Measurements from ENCODE around the gene ZC3H18. TPM values are rescaled to one million over a fixed set of nuclear protein-coding genes. Genes with fewer than 3 reads are reported as not detected.

Gene ZC3H18
- total RNA-seq, 1 donor from 2014 or later, result 49.3 TPM

DNA sequence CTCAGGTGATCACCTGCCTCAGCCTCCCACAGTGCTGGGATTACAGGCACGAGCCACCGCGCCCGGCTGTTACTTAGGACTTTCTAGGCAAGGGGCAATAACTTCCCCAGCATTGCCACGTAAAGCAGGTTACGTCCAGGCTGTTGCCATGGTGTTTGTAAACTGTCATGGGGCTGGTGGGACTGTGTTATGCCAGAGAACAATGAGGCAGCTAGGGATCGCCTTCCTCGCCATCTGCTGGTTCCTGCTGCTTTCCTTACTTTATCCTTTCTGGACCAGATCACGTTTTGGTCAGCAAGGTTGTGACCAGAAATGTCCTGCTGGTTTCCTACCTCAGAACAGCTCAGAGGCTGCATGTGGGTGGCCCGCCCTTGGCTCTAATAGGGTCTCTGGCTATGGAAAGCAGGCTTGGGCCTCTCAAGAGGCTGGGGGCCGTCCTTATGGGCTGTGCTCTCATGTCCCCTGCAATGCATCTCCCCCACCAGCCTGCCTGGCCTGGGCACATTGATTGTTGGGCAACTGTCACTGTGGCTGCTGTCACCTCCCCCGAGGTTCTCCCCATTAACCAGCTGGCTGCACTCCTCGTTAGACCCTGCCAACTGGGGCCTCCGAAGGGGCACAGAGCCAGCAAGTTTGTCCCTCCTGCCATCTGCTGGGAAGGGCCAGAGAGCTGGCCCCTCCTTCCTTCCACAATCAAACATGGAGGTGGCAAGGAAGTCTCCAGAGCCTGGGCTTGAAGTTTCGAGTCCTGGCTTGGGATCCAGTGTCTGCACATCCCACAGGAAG lies 28.2 kb upstream of the ZC3H18 start:
- no peak overlapping the region for H3K4me3 Mint-ChIP-seq (ENCODE audit: unreplicated experiment)
- H3K27me3 Mint-ChIP-seq (ENCODE audit: unreplicated experiment), result peaks cover 6% of the 10 kb centered on the region
- H3K36me3 Mint-ChIP-seq (ENCODE audit: low read depth, unreplicated experiment), result no peaks in the 10 kb centered on the region
- H3K4me1 Mint-ChIP-seq (ENCODE audit: unreplicated experiment), result no peaks in the 10 kb centered on the region
- TF ChIP-seq, protein P1, sequence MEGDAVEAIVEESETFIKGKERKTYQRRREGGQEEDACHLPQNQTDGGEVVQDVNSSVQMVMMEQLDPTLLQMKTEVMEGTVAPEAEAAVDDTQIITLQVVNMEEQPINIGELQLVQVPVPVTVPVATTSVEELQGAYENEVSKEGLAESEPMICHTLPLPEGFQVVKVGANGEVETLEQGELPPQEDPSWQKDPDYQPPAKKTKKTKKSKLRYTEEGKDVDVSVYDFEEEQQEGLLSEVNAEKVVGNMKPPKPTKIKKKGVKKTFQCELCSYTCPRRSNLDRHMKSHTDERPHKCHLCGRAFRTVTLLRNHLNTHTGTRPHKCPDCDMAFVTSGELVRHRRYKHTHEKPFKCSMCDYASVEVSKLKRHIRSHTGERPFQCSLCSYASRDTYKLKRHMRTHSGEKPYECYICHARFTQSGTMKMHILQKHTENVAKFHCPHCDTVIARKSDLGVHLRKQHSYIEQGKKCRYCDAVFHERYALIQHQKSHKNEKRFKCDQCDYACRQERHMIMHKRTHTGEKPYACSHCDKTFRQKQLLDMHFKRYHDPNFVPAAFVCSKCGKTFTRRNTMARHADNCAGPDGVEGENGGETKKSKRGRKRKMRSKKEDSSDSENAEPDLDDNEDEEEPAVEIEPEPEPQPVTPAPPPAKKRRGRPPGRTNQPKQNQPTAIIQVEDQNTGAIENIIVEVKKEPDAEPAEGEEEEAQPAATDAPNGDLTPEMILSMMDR (IDR thresholded peaks at IDR 0.05; ENCODE audit: unreplicated experiment), result no peak
- no peak overlapping the region for H3K27ac Mint-ChIP-seq (ENCODE audit: unreplicated experiment)
- H3K9me3 Mint-ChIP-seq (ENCODE audit: unreplicated experiment), result no peaks in the 10 kb centered on the region
- no peak for DNase-seq (ENCODE audit: low spot score)

DNA sequence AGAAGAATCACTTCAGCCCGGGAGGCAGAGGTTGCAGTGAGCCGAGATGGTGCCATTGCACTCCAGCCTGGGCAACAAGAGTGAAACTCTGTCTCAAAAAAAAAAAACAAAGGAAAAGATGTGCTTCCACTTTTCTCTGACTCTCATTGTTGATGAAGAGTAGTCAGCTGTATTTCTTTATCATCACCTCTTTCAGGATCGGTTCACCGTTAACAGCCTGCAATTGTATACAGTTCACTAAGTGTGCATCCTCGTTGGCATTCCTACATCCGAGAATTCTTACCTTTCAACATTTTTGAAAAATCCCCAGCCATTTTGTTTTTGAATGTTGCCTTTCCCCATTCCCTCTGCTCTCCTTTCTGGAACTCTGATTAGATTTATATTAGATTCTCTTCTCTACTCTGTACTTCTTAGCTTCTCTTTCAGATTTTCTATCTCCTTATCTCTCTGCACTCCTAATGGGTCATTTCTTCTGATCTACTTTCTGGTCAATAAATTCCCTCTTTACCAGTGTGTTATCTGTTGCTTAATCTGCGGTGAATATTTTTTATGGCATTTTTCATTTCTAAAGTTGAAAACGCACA lies 26.9 kb upstream of the ZC3H18 start:
- no peak for DNase-seq (ENCODE audit: low spot score)

DNA sequence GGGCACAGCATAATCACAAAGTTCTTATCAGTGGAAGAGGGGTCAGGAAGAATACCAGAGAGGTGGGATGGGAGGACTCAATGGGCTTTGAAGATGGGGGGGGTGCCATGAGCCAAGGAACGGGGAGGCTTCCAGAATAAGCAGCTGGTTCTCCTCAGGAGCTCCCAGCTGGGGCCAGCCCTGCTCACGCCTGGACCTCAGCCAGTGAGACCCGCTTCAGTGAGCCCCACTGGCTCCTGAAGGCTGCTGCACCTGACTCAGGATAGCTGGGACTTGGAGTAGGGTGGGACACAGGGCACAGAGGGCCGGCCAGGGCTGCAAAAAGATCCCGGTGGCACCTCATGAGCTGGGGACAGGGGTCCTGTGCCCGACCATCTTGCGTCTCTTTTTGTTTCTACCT lies 24.4 kb upstream of the ZC3H18 start:
- H3K27ac Mint-ChIP-seq (ENCODE audit: unreplicated experiment), result no peak overlapping the region
- DNase-seq (ENCODE audit: low spot score), result no peak
- no peaks in the 10 kb centered on the region for H3K36me3 Mint-ChIP-seq (ENCODE audit: low read depth, unreplicated experiment)
- H3K27me3 Mint-ChIP-seq (ENCODE audit: unreplicated experiment), result peaks cover 3% of the 10 kb centered on the region
- no peak overlapping the region for H3K4me3 Mint-ChIP-seq (ENCODE audit: unreplicated experiment)
- TF ChIP-seq, protein P1 (IDR thresholded peaks at IDR 0.05; ENCODE audit: unreplicated experiment), result no peak
- no peaks in the 10 kb centered on the region for H3K9me3 Mint-ChIP-seq (ENCODE audit: unreplicated experiment)
- H3K4me1 Mint-ChIP-seq (ENCODE audit: unreplicated experiment), result peaks cover 5% of the 10 kb centered on the region

More for the DNA sequence above, 26.9 kb upstream of the ZC3H18 start:
- no peaks in the 10 kb centered on the region for H3K9me3 Mint-ChIP-seq (ENCODE audit: unreplicated experiment)
- no peak overlapping the region for H3K4me3 Mint-ChIP-seq (ENCODE audit: unreplicated experiment)
- H3K4me1 Mint-ChIP-seq (ENCODE audit: unreplicated experiment), result no peaks in the 10 kb centered on the region
- TF ChIP-seq, protein P1 (IDR thresholded peaks at IDR 0.05; ENCODE audit: unreplicated experiment), result no peak
- H3K36me3 Mint-ChIP-seq (ENCODE audit: low read depth, unreplicated experiment), result no peaks in the 10 kb centered on the region
- H3K27me3 Mint-ChIP-seq (ENCODE audit: unreplicated experiment), result peaks cover 6% of the 10 kb centered on the region
- H3K27ac Mint-ChIP-seq (ENCODE audit: unreplicated experiment), result no peak overlapping the region

DNA sequence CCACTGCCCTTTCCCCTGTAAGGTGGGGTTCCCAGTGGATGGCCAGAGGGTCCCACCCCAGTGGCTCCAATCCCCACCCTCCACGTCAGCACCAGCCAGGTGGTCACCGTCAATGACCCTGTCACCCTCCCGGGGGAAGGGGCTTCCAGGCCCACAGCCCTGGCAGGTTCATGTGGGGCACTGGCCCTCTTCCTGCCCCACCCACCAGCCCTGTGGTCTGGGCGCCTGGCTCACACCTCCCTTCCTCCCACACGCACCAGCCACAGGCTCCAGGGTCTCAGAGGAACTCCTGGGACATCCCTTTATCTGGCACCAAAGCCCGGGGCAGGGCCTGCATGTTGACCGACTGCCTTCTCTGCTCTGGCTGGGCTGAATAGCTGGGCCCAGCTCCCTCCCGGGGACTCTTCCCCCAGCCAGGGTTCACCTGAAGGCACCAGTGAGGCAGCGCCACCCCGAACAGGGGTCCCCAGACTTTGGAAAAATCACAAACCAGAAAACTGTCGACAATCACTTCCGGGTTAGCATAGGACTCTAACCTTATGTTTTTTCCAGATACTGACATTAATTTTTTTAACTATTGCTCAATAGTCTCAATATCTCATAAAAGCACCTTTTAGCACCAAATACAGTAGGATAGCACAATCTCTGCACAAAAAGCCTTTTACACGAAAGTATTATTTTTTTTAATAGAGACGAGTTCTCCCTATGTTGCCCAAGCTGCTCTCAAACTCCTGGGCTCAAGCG lies 21.9 kb upstream of the ZC3H18 start:
- Mint-ChIP-seq H3K27me3 (ENCODE audit: unreplicated experiment) (peaks cover 7% of the 10 kb centered on the region), H3K27ac (ENCODE audit: unreplicated experiment) (no peak overlapping the region)
- DNase-seq (ENCODE audit: low spot score), result no peak

More for the DNA sequence above, 21.9 kb upstream of the ZC3H18 start:
- no peaks in the 10 kb centered on the region for H3K36me3 Mint-ChIP-seq (ENCODE audit: low read depth, unreplicated experiment)
- TF ChIP-seq, protein P1 (IDR thresholded peaks at IDR 0.05; ENCODE audit: unreplicated experiment), result no peak
- peaks cover 5% of the 10 kb centered on the region for H3K4me1 Mint-ChIP-seq (ENCODE audit: unreplicated experiment)
- H3K9me3 Mint-ChIP-seq (ENCODE audit: unreplicated experiment), result no peaks in the 10 kb centered on the region
- no peak overlapping the region for H3K4me3 Mint-ChIP-seq (ENCODE audit: unreplicated experiment)

Measured in endothelial cell (in vitro differentiated cells).